ENCODE data around the gene DDN.
A peak's percentile ranks its signal among the peaks of the same experiment; 100 is the strongest.

Gene DDN

DNA sequence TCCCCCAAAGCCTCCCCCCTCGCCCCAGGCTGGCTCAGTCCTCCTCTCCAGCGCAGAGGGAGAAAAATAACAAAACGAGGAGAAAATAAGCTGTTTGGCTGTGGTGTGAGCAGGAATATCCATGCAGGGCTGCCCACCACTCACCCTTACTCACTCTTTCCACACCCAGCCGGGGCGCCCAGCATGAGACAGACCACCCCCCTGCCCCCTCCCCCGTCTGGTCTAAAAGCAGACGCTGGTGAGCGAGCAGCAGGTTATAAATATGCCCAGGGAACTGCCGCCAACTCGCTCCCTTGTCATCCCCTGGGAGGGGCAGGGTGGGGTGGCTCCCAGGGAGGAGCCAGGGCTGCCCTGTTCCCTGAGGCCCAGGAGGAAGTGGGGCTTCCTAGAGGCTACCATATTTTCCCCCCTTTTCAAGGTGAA lies 13.7 kb downstream of the DDN start:
- no peak for DNase-seq (ENCODE audit: low read depth in 2 of 3, low spot score in 2 of 3)

DNA sequence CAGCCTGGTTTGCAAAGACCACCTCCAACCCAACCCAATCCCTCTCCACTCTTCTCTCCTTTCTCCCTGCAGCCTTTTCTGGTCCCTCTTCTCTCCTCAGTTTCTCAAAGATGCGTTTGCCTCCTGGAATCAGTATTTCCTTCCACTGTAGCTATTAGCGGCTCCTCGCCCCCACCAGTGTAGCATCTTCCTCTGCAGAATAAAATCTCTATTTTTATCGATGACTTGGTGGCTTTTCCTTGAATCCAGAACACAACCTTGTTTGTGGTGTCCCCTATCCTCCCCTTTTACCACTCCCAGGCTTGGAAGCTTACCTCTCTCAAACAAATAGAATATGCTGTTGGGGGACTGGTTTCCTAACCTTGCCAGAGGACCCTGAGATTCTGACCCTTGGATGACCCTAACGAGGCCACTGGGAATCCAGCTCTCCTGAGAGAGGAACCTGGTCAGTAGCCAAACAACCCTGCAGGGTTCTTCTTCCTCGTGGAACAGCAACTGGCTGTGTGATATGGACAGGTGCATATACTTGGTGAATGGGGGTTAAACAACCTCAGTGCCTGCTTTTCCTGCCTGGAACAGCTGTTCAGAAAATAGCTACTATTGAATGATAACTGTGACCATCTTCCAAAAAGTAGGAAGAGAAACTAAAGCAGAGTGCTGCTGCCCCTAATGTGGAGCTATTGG lies 16.6 kb downstream of the DDN start:
- no peak for DNase-seq (ENCODE audit: low read depth in 2 of 3, low spot score in 2 of 3)

DNA sequence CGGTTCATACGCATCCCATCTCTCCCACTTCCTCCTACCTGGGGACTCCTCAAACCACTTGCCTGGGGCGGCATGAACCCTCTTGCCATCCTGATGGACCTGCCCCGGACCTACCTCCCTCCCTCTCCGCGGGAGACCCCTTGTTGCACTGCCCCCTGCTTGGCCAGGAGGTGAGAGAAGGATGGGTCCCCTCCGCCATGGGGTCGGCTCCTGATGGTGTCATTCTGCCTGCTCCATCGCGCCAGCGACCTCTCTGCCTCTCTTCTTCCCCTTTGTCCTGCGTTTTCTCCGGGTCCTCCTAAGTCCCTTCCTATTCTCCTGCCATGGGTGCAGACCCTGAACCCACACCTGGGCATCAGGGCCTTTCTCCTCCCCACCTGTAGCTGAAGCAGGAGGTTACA lies 17.4 kb downstream of the DDN start:
- no peak for DNase-seq (ENCODE audit: low read depth in 2 of 3, low spot score in 2 of 3)

DNA sequence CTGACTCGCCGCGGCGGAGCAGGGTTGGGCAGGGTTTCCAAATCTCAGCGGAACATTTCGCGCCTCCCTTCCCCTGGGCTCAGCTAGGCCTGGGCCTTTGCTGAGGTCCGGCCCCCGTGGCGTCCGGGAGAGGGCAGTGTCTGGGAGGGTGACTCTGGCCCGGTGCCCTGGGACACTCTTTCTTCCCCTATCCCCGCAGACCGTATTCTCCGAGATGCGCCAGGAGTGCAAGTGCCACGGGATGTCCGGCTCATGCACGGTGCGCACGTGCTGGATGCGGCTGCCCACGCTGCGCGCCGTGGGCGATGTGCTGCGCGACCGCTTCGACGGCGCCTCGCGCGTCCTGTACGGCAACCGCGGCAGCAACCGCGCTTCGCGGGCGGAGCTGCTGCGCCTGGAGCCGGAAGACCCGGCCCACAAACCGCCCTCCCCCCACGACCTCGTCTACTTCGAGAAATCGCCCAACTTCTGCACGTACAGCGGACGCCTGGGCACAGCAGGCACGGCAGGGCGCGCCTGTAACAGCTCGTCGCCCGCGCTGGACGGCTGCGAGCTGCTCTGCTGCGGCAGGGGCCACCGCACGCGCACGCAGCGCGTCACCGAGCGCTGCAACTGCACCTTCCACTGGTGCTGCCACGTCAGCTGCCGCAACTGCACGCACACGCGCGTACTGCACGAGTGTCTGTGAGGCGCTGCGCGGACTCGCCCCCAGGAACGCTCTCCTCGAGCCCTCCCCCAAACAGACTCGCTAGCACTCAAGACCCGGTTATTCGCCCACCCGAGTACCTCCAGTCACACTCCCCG lies 18.0 kb downstream of the DDN start:
- no peak for DNase-seq (ENCODE audit: low read depth in 2 of 3, low spot score in 2 of 3)

GRCh38 chr12:48980389-48980952 lies 18.7 kb downstream of the DDN start:
- DNase-seq (ENCODE audit: low read depth in 2 of 3, low spot score in 2 of 3) = no peak

DNA sequence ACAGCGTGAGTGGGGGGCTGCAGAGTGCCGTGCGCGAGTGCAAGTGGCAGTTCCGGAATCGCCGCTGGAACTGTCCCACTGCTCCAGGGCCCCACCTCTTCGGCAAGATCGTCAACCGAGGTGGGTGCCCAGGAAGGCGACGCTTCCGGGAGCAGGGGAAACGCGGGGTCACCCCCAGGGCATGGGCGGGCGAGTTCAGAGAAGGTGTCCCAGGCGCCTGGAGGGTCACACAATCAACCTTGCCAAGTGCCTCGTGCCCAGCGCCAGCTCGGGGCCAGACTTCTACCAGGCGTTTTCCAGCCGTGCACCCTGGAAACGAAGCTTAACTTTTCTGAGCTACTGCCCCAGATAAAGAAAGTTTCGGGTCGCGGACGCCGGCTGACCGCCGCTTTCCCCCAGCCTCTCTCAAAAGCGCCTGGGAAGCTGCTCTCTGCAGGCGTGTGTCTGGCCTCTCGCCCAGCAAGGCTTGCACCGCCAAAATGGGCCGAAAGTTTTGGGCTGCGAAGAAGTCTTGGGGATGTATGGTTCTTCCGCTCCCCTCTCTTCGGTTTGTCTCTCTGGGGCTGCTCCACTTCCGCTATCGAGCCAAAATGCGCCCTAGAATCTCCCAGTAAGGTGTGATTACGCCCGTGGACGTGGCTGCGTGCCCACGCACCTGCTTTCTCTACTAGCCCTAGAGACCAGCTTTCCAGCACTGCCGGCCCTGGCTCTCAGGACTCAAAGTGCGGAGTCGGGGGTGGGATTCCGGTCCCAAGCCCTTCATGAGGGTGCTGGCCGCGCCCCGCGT lies 19.4 kb downstream of the DDN start:
- DNase-seq (ENCODE audit: low read depth in 2 of 3, low spot score in 2 of 3) = no peak

DNA sequence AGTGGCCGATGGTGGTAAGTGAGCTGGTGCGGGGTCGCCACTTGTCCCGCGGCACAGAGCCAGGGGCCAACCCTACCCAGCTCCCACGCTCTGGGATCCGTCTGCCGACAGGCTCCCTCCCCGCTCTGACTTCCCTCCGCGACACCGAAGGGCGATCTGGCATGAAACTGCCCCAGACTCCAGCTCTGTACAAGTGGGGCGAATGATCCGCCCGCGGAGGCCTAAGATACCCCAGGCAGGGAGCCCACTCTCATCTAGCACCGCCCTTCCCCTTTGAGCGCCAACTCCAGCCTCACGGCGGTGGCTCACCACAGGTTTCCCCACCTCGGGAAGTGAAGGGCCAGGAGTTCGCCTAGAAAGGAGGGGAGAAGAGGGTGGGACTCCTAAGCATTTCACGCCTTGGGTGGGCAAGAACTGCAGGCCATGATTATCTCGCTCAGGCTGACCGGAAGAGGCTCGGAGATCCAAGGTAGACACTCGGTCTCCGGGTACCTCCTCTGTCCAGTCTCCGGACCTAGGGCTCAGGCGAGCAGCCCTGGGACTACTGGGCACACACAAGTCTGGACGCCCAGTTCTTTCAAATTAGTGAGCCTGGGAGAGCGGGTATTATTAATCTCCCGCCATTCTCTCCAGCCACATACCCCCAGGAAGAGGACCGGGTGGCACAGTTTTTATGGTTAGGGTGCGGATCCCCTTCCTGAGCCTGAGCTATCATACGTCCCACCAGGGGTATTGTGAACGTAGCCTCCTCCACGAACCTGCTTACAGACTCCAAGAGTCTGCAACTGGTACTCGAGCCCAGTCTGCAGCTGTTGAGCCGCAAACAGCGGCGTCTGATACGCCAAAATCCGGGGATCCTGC lies 20.2 kb downstream of the DDN start:
- no peak for DNase-seq (ENCODE audit: low read depth in 2 of 3, low spot score in 2 of 3)

DNA sequence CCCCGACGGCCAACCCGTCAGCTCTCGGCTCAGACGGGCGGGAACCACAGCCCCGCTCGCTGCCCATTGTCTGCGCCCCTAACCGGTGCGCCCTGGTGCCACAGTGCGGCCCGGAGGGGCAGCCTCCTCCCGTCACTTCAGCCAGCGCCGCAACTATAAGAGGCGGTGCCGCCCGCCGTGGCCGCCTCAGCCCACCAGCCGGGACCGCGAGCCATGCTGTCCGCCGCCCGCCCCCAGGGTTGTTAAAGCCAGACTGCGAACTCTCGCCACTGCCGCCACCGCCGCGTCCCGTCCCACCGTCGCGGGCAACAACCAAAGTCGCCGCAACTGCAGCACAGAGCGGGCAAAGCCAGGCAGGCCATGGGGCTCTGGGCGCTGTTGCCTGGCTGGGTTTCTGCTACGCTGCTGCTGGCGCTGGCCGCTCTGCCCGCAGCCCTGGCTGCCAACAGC lies 20.9 kb downstream of the DDN start, which contains the start of gene WNT1:
WNT1 (plus strand) TSS at position 32 of the 450 bp plus-strand sequence; CDS start at position 361, 329 bp downstream.
- no peak for DNase-seq (ENCODE audit: low read depth in 2 of 3, low spot score in 2 of 3)

DNA sequence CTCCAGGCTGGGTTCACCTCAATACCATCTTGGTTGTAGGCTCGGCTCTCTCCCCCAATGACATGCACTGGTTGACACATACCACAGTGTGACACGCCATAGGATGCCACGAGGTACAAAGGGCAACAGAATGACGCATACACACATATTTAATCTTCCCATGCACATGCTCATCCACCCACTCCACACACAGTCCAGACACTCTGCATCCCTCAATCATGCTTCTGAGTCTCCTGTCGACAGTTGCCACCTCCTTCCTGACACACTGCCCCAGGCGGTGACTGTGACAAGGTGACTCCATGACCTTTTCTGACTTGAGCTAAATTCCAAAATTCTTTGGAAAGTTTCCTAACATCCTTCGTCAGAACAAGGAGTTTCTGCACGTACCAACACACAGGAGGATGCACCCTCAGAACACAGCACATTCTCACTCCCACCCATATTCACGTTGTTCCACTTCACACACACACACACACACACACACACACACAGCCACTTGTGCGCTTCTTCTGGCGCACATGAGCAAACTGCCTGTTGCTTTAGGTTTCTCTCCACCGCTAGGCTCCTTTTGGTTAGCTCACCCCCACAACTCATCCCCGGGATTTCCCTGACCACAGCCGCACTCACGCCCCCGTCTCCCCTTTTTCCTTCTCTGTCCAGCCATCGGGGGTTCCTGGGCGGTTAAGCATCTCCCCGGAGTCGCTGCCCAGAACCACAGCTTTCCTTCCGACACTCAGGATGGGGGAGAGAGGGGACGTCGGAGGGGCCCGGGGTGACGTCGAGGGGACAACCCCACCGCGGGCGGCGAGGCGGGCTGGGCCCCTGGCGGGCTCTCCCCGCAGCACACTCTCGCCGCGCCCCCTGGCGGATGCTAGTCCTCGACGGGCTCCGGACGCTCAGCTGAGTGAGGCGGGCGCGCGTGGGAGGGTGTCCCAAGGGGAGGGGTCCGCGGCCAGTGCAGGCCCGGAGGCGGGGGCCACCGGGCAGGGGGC lies 21.6 kb downstream of the DDN start:
- DNase-seq (ENCODE audit: low read depth in 2 of 3, low spot score in 2 of 3) = peak in 2 of 3 experiments; percentile 77 to 79

DNA sequence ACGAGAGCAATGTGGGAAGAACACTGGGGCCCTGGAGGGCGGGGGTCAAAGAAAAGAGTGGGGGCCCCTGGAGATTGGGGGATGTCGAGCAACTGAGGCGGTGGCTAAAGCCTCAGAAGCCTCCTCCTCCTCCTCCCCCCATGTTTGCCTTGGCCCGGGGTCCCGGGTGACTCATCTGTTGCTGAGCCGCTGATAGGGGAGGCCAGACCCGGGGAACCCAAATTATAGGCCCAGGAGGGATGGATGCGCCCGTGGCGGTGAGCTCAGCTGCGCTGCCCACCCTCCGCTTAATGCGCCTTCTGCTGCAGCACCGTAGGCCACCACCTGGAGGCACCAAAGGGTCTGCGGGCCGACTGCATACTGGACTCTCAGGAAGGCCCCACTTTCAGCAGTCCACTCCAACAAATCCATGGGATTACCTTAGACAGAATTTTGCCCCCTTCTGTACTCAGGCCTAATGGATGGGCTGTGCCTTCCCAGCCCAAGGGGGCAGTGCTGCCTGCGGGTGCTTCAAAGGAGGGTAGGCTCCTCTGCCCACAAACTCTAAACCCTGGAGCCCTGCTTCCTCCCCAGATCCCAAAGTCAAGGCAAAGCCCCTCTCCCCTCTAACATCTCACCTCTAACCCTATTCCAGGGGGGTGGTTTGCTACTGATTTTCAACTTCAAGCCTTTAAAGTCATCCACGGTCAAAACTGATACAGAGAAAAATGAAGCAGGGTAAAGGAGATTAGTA lies 25.1 kb downstream of the DDN start:
- no peak for DNase-seq (ENCODE audit: low read depth in 2 of 3, low spot score in 2 of 3)

DNA sequence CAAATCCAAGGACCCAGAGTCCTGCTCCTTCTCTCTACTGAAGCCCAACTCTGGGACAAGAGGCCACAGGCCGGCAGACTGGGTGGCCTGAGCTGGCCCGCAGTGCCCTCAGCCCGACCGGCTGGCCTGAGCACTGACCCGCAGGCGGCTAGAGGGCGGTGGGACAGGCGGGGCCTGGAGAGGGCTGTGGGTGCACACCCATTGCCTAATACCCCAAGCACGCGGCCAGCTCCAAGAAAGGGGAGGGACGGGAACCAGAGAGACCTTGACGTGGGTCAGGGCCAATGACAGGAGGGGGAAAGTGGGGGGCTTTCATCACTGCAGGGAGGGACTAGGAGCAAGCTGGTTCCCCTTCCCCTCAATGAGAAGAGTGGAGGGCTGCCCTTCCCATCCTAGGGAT lies 25.6 kb downstream of the DDN start:
- DNase-seq (ENCODE audit: low read depth in 2 of 3, low spot score in 2 of 3) = no peak

DNA sequence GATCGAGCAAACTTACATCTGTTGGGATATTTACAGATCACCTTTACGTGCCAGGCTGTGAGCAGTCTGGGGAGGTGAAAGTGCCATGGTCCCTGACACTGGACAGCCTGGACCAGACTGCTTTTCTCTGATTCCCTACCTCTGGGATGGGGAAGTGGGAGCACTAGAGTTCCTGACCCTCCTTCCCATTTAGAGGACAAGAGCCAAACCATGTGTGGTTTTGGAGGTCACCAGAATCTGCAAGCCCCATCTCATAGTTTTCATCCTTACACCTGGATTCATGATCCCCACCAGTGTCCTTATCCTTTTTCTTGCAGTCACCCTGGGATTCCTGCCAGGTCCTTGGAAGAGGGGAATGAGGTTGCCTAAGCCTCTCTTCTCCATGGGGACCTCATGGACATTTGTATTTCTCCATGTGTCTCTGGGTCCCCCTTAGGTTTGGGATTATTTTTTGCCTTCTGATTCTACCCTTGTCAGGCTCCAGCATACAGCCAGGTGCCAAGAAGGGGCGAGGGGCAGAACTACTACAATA lies 26.2 kb downstream of the DDN start:
- DNase-seq (ENCODE audit: low read depth in 2 of 3, low spot score in 2 of 3) = no peak

- DNase-seq (ENCODE audit: low read depth in 2 of 3, low spot score in 2 of 3) = peak in 1 of 3 experiments; percentile 71
Observed at GRCh38 chr12:48972213-48972951, 26.8 kb downstream of the DDN start.

GRCh38 chr12:48970702-48971334 lies 28.4 kb downstream of the DDN start:
- no peak for DNase-seq (ENCODE audit: low read depth in 2 of 3, low spot score in 2 of 3)

DNA sequence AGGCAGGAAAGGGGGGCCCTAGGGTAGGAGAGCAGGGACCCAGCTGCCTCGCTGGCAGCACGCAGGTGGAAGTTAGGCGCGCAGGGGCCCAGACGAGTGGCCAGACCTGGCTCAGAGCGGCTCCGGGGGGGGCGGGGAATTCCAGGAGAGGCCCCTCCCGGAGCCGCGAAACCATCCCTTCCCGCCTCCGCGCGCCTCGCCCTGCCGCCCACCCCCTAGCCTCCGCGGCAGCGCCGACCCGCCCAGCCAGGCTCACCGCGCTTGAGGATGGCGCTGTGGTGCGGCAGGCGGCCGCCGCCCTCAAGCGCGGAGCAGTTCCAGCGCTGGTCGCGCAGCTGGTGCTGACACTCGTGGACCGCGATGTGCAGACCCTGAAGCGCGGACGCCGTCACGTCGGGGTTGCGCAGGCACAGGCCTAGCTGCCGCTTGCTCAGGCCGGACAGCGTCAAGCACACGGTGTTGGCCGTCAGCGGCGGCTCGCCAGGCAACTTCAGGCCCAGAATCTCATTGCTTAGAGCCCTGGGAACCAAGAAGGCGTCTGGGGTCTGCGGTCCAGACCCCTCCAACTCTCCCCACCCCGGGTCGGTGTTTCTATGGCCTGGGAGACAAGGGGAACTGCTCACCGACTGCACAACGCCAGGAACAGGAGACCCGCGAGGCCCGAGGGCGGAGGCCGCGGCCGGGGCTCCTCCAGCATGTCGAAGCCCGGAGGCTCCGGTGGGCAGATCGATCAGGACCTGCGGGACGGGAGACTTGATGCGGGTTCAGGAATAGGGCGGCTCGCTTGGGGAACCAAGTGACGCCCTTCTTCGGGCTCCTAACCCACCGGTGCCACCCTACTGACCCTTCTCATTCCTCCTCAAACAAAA lies 29.1 kb downstream of the DDN start:
- no peak for DNase-seq (ENCODE audit: low read depth in 2 of 3, low spot score in 2 of 3)

- DNase-seq (ENCODE audit: low read depth in 2 of 3, low spot score in 2 of 3) = no peak
Observed at GRCh38 chr12:48969160-48969771, 29.9 kb downstream of the DDN start.
